NCI-H2029 treated with DMSO at 0.1 percent for 48 hours (cell line): Measurements from ENCODE around the gene RIC8A.

Experiments used
- DNase-seq: peaks from one replicate; lab custom pipeline; 2025; lab: John Stamatoyannopoulos, UW

RIC8A gene

GRCh38 chr11:204587-205109 lies 2.9 kb upstream of the RIC8A start:
- no peak for DNase-seq

- no peak for DNase-seq
Observed at GRCh38 chr11:205221-206001, 2.1 kb upstream of the RIC8A start.

- DNase-seq = no peak
Observed at GRCh38 chr11:206002-206384, 1.5 kb upstream of the RIC8A start.

GRCh38 chr11:206526-207207 lies 841 bp upstream of the RIC8A start:
- DNase-seq = no peak

GRCh38 chr11:207863-208180 lies 314 bp downstream of the RIC8A start:
- DNase-seq = no peak

- DNase-seq = peak; percentile 25
Observed at GRCh38 chr11:208181-208916, 841 bp downstream of the RIC8A start.

GRCh38 chr11:208917-209260 lies 1.4 kb downstream of the RIC8A start:
- no peak for DNase-seq

- DNase-seq = no peak
Observed at GRCh38 chr11:209275-210121, 2.0 kb downstream of the RIC8A start.

- no peak for DNase-seq
Observed at GRCh38 chr11:210122-210802, 2.8 kb downstream of the RIC8A start.

GRCh38 chr11:210803-211180 lies 3.3 kb downstream of the RIC8A start:
- no peak for DNase-seq

- no peak for DNase-seq
Observed at GRCh38 chr11:211295-211694, 3.8 kb downstream of the RIC8A start.

GRCh38 chr11:211741-212140 lies 4.2 kb downstream of the RIC8A start:
- DNase-seq = no peak

GRCh38 chr11:212150-213100 lies 4.9 kb downstream of the RIC8A start:
- no peak for DNase-seq

- no peak for DNase-seq
Observed at GRCh38 chr11:213111-213510, 5.6 kb downstream of the RIC8A start.

GRCh38 chr11:214083-214482 lies 6.6 kb downstream of the RIC8A start:
- no peak for DNase-seq

GRCh38 chr11:215581-216037 lies 8.1 kb downstream of the RIC8A start:
- no peak for DNase-seq

GRCh38 chr11:216081-216974 lies 8.8 kb downstream of the RIC8A start:
- DNase-seq = no peak

- no peak for DNase-seq
Observed at GRCh38 chr11:217704-218103, 10.2 kb downstream of the RIC8A start.
